GM18951 (cell line): ENCODE data around the gene LRRC9.

Source experiments
- POLR2A ChIP-seq: IDR thresholded peaks from 4 replicates; pipeline ENCODE4 v1.6.1; 2011; ENCODE audit warnings: mild to moderate bottlenecking; ENCODE audit not compliant: insufficient read length, insufficient read depth; ENCODE audit errors: extremely low read depth
- in situ Hi-C: fragments of 300-500 bp; cut with MboI; formaldehyde crosslinking; loops from one replicate; pipeline ENCODE4 v1.12.0; 2022; ENCODE audit warnings: low sequenced_read_pairs, mixed read lengths, inconsistent platforms; ENCODE audit not compliant: unreplicated experiment

The LRRC9 gene

DNA sequence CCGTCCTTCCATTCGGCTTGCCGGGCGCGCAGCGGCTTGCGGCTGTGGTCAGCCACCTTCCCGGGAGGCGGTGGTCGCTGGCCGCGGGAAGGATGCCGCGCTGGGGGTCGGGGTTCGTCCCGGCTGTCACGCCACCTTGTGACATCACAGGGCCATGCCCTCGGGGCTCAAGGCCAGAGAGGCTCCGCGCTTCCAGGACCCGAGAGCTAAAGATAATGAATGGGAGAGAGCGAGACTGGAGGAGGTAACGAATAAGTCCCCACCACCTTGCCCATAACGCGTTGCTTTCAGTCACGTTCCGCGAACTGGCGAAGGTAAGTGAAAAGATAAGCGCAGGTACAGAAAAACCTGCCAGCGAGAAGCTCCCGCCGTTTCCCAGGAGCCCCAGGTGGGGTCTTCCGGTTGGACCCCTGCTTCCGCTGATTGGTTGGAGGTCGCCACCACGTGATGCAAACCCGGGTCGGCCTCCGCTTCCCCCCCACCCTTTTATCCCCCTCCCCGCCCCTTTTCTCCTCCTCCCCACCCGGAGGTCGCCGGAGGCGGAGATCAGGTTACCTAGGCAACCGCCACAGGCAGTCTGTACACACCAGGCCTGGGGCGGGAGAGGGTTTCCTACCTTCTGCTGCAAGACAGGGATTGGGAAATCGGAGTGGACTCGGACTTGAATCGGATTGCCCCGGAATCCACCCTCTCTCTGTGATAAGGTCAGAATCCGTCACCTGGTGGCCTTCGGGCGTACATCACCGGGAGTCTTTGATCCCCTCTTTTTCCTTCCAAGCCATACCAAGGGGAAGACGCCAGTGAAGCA lies at the start of gene LRRC9:
Gene LRRC9, plus strand, starts transcription at position 575 of the 808 bp plus-strand sequence.
- TF ChIP-seq POLR2A: no peak
- in situ Hi-C loops: loop anchor here (10.0 kb wide), 1 partner anchor 285 kb away; no protein-coding TSS in a partner anchor

DNA sequence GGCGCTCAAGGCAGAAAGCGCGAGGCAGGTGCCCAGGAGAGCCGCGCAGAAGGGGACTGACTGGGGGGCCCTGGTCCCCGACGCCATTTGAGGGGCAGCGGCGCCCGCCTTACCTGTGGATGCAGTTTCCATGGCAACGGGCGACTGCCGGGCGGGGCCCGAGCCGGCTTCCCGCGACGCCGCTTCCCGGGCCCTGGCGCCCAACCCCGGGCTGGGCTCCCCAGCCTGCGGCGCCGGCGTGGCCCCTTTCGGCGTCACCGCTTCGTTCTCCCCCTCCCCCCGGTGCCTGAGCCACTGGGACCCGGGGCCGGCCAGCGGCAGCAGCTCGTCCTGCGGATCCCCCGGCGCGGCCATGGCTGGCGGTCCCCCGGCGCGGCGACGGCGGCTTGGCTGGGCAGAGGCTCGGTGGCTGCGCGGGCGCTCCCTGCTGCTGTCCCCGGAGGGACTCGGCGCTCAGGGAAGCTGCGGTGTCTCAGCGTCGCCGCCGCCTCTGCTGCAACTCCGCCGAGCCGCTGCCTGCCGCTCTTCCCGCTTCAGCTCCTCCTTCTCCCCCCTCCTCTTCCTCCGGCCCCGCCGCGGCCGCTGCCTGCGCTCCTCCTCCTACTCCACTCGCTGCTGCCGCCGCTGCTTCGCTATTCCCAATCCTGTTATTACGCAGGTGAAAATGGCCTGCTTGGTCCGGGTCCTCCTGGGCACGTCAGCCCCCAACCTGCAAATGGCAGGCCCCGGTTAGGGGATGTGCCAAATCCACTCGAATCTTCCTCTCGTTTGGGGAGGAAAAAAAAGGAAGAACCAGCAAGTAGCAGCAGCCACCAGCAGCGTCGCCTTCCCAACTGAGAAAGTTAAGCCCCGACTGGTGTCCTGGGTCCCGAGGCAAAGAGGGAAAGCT lies 49.4 kb upstream of the LRRC9 start, which contains the start of gene RTN1:
Gene RTN1, minus strand, starts transcription at position 500 of the 889 bp plus-strand sequence. Its CDS starts 146 bp downstream, at position 354.
- no peak for TF ChIP-seq POLR2A
- in situ Hi-C loops: no loop called here

- no peak for TF ChIP-seq POLR2A
- in situ Hi-C loops: no loop called here
Observed at GRCh38 chr14:59871166-59871495, 48.8 kb upstream of the LRRC9 start.

DNA sequence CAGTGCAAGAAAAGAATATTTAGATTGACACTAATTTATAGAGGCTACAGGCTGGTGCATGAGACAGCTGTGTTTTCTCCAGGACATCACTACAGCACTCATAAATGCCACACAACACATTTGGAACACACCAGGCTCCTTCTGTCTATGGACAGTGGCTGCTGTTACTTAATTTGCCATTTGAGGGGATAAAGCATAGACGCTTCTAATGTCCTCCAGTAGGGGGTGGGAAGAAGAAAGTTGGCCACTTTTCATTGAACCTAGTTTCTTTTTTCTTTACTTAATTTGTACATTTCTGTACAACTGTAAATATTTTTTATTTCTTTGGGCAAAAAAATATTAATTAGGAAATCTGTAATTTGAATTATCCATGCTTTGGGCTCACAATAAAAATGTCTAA lies 37.0 kb upstream of the LRRC9 start:
- in situ Hi-C loops: no loop called here

DNA sequence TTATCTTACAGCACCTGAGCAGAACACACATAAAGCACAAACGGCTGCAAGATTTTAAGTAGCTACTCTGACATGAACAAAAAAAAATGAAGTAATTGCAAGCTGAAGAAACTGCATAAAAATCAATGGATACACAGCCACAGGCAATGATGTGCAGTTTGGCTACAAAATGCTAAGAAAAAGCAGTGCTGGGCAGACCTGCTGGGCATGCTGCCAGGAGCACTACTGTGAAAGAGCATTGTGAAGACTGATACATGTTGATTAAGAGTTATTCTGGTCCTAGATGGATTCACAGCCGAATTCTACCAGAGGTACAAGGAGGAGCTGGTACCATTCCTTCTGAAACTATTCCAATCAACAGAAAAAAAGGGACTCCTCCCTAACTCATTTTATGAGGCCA lies 29.3 kb upstream of the LRRC9 start:
- in situ Hi-C loops: no loop called here
- no peak for TF ChIP-seq POLR2A

More for the DNA sequence above, 37.0 kb upstream of the LRRC9 start:
- no peak for TF ChIP-seq POLR2A

DNA sequence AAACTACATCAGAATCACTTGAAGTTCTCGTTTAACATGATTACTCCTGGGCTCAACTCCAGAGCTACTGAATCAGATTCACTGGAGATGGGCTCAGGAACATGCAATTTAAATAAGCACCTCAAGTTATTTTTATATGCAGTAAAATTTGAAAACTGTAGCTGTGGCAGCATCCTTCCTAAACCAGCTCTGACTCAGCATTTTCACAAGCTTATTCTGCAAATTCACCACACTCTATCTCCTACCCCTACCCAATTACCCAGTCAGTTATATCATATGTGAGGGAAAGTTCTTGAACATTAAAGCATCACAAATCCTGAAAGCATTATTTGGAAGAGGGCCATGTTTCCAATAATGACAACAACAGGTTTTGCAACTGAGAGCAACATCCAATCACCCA lies 24.2 kb upstream of the LRRC9 start:
- TF ChIP-seq POLR2A: no peak
- in situ Hi-C loops: no loop called here

- no peak for TF ChIP-seq POLR2A
- in situ Hi-C loops: no loop called here
Observed at GRCh38 chr14:59897757-59898383, 22.1 kb upstream of the LRRC9 start.

DNA sequence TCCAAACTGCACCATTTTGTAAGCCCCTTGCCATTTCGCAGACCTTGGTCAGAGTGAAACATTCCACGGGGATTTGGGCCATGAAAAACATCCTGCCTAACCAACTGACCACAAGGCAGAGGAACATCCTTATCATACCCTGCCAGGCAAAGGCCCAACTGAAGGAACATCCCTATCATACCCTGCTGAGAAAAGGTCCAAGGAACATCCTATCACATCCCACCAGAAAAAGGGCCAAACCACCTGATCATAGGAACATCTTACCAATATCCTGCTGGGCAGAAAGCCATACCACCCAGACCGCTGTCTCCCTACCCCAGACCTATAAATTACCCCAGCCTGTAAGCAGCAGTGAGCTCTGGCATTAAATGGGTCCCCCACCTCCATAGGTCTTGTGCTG lies 19.4 kb upstream of the LRRC9 start:
- no peak for TF ChIP-seq POLR2A
- in situ Hi-C loops: no loop called here

DNA sequence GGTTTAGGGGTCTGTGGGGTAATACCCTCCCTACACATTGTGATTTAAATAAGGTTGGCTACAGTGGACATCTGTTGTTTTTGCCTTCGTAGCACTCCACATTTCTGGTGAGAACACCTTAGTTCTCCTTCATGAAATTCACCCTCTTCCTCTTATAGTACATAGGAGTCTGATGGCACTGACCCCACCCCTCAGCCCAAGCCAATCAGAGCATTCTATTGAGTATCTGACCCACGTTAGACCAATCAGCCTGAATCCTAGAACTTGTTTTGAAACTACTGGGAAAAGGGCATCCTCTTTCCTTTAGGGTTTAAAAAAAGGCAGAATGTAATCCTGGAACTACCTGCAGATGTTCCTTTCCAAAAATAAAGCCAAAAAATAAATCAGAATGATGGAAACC lies 15.8 kb upstream of the LRRC9 start:
- in situ Hi-C loops: no loop called here
- no peak for TF ChIP-seq POLR2A

DNA sequence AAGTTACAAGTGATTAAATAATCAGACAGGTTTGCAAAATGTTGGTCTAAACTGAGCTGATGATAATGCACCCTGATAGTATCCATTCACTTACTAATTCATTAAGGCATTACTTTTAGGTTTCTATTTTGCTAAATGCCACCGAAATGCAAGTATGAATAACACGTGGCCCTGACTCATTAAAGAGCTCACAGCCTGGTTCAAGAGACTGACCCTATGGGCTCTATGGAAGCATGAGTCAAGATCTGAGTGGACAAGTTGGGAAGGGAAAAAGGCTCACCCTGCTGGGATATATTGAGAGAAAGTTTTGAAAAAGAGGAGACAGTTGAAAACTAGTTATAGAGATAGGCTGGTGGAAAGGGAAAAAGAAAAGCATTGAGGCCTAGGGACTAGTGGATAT lies 14.8 kb upstream of the LRRC9 start:
- in situ Hi-C loops: no loop called here
- TF ChIP-seq POLR2A: no peak

DNA sequence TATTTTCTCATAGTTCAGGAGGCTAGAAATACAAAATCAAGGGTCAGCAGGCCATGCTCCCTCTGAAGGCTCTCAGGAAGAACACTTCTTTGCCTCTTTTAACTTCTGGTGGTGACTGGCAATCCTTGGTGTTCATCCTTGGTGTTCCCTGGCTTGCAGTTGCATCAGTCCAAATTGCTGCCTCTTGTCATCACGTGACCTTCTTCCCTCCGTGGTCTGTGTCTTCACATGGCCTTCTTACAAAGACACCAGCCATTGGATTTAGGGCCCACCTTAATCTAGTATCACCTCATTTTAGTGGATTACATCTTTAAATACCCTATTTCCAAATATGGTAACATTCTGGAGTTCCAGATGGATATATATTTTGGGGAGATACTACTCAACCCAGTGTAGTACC lies 7.5 kb upstream of the LRRC9 start:
- in situ Hi-C loops: loop anchor here (10.0 kb wide), 1 partner anchor 278 kb away; no protein-coding TSS in a partner anchor
- no peak for TF ChIP-seq POLR2A

DNA sequence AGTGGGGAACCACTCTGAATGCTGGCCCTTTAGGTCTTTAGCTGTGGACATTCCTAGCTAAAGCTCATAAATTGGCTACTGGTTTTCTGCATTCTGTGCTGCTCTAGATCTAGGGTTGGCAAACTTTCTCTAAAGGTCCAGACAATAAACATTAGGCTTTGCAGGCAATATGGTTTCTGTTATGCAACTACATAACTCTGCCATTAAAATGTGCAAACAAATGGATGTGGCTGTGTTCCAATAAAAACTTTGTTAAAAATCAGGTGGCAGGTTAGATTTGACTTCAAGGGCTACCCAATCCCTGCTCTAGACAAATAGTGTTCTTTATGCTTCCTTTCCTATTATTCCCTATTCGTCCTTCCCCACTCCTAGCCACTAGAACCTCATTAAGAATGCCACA lies 6.8 kb upstream of the LRRC9 start:
- no peak for TF ChIP-seq POLR2A
- in situ Hi-C loops: loop anchor here (10.0 kb wide), 1 partner anchor 278 kb away; no protein-coding TSS in a partner anchor
